ENCODE data around the gene HIBCH. TPM values are rescaled to one million over a fixed set of nuclear protein-coding genes. Genes with fewer than 3 reads are reported as not detected.

HIBCH gene
- polyA plus RNA-seq, 1 donor, result 30.8 TPM

DNA sequence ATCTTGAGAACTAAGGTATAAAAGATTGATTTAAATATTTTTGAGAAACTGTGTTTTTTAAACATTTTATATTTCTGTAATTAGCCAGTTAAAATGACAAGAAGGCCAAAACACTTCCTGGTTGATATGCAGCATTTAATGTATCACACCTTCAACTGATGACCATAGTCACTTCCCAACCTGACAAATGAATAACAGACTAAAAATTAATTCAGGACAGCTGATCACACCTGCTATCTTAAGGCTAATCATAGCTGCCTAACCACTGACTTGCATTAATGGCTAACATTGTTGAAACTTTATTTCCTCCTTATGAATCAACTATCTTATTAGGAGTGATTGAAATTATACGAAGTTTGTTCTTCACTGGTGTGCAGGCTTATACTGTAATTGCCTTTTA lies 131.3 kb downstream of the HIBCH start:
- no peak for DNase-seq (ENCODE audit: low read depth)

- no peak for DNase-seq (ENCODE audit: low read depth)
Observed at GRCh38 chr2:190186238-190186637, 133.4 kb downstream of the HIBCH start.

DNA sequence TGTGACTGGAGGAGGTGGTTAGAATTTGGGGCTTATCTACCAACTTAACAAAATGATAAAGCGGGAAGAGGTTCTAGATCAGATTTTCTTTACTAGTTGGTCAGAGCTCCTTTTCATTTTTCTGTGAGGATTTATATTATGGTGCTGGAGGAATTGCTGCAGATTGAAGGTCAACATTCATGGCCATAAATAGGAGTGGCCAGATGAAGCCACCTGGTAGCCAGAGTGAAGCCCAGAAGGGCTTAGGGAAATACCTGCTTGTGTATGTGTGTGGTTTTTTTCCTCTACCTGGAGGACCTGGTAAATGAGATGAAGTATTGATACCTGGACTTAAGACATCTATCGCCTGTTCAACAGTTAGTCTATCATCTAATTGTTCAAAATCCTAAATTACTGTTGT lies 134.2 kb downstream of the HIBCH start:
- no peak for DNase-seq (ENCODE audit: low read depth)

DNA sequence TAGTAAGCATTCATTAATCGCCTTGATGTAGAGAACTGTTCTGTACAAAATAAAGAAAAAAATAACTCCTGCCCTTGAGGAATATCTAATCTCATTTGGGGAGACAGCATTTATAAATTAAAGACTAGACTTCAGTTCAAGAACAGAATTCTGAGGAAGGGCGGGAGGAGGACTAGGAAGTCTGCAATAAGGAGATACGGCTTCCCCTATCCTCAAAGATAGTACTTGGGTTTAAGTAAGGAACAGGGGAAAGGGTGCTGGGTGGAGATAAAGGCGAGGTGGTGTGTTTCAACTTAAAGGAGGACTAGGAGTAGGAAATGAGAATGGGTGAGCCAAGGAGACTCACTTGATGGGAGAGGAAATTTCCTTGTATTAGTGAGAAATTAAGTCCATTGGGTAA lies 135.2 kb downstream of the HIBCH start:
- no peak for DNase-seq (ENCODE audit: low read depth)

DNA sequence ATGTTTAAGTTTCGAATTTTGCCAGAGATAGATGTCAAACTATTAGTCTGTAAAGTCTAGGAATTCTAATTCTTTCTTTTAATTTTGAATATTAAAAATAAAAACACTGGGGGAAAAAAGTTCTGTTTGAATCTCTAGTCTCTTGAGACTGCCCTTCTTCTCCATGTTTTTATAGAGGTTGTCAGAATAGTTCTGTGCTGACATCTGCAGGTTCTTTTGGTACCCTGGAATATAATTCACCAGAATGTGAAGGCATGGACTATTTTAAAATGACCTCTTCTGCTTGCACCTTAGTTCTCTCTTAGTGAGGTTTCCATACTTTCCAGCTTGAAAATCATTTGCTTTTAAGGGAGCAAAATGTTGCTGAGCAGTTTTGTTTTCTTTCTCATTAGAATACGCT lies 136.1 kb downstream of the HIBCH start:
- DNase-seq (ENCODE audit: low read depth), result no peak

DNA sequence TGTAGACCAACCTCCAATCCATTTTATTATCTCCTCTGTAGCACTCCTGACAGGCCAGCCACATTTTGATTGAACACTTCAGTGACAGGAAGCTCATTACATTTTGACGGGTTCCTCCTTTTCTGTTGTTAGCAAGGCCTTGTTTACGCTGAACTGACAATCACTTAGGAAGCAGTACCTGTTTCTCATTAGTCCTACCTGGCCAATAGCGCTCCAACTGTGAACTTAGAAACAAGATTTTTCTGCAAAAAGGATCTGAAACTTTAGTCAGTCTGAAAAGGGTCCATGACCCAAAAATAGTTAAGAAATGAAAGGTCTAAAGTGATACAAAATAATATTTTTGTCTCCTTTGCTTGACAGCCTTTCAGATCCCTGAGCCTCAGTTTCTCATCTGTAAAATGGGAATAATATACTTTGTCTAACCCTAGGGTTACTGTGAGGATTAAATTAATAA lies 137.5 kb downstream of the HIBCH start:
- no peak for DNase-seq (ENCODE audit: low read depth)

- no peak for DNase-seq (ENCODE audit: low read depth)
Observed at GRCh38 chr2:190181123-190181669, 138.4 kb downstream of the HIBCH start.

- no peak for DNase-seq (ENCODE audit: low read depth)
Observed at GRCh38 chr2:190180313-190181122, 139.1 kb downstream of the HIBCH start.

GRCh38 chr2:190179754-190180312 lies 139.8 kb downstream of the HIBCH start:
- no peak for DNase-seq (ENCODE audit: low read depth)

DNA sequence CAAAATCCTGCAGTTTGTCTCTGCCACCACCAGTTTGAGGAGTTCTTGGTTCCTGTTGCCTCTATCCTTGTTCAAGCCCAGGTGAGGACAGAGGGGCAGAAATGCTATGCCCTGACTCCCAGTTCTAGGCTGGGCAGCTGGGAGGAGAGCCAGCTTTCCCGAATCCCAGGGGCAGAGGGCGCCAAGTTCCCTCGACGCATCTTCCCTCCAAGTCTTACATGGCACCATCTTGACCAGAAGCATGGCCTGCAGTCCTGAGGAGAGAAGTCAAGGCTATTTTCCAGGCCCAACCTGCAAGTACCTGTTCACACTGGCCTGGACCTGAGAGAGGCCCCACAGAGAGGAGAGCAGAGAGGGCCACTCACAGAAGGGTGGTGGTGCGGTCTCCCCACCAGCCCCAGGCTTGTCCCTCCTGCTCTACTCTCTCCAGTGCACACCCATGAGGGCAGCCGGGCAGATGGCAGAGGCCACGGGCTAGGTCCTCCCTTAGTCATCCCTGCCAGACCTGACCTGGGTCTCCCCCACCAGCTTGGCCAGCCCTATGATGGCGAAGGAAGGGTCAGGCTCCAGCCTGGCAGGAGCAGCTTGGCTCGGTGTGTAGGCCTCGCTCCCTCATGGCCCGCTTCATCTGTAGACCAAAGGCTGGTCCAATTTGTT lies 141.4 kb downstream of the HIBCH start:
- DNase-seq (ENCODE audit: low read depth), result no peak

DNA sequence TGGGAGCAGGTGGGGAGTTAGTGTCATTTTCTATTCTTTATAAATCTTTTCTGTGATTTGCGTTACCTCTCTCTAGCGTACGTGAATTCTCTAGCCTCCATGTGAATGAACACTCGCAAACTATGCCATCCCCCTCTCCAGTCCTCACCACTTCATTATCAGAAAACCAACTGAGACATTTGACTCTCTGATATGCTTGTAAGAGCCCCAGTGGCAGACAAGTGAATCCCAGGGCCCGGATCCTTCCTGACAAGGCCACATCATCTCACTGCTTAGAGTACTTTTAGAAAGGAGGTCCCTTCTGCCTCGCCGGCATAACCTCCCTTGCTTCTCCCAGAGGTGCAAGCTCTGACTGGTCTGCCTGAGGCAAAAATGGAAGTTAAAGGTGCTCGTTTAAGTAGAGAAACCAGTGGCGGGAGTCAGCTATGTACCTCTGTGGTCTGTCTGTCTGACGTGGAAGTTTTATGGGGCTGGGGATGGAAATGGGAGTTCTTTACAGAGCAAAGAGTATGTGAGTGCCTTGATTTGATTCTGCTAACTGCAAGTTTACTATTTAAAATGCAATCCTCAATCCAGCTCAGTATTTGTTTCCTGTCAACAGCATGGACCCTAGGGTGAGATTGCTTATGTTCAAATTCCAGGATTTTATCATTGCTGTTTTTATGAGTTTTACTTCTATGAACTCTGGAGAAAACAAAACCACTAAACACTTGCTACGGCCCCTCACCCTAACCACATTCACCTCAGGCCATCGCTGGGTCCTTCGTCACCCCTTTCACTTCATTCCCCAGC lies 142.2 kb downstream of the HIBCH start:
- no peak for DNase-seq (ENCODE audit: low read depth)

GRCh38 chr2:190173392-190173791 lies 146.2 kb downstream of the HIBCH start:
- no peak for DNase-seq (ENCODE audit: low read depth)

DNA sequence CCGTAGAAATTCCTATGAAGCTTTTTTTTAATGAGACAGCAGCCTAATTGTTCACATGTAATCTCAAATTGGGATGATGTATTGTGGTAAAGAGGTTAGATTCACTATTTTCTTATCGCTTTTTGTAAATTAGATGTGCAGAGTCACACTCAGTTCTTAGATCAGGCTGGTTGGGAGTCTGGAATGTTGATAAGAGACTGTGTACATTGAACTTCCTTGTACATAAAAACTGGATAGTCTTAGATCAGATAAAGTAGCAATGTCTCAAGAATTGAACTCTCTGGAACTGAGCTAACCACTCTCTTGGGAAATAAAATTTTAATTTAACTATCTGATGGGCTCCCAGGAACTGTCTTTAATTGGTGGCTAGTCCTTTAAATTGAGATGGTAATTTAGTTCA lies 149.0 kb downstream of the HIBCH start:
- no peak for DNase-seq (ENCODE audit: low read depth)

DNA sequence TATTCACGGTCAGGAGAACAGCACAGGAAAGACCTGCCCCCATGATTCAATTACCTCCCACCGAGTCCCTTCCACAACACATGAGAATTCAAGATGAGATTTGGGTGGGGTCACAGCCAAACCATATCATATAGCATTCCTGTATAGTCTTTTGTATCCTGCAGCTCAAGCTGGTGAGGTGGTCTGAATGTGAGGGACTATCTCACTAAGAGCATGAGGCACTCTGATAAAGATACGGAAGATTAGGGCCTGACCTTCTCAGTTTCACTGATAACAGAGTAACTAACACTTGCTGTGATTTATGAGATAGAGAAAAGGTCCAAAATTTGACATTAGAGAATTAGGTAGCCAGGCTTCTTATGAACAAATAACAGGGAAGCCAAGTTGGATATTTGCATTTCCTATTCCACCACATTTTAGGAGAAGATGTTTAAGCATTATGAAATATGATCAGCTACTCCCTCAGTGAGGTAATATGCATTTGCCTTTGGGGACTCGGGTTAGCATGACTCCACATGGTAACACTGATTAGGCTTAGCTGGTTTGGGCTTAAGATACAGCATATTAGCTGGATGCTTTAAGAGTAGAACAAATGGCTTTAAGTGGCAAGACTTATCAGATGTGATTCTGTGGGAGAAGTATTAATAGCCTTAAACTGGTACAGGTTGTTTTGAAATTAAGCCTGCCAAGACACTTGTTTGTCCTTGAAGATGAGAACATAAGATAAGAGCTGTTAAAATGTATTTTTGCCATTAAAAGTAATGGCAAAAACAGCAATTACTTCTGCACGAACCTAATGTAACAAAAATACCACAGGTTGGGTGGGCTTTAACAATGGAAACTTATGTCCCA lies 150.2 kb downstream of the HIBCH start:
- DNase-seq (ENCODE audit: low read depth), result no peak

DNA sequence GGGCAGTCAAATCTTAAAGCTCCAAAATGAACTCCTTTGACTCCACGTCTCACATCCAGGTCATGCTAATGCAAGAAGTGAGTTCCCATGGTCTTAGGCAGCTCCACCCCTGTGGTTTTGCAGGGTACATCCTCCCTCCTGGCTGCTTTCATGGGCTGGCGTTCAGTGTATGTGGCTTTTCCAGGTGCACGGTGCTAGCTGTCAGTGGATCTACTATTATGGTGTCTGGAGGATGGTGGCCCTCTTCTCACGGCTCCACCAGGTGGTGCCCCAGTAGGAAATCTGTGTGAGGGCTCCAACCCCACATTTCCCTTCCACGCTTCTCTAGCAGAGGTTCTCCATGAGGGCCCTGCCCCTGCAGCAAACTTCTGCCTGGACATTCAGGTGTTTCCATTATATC lies 151.9 kb downstream of the HIBCH start:
- DNase-seq (ENCODE audit: low read depth), result no peak

DNA sequence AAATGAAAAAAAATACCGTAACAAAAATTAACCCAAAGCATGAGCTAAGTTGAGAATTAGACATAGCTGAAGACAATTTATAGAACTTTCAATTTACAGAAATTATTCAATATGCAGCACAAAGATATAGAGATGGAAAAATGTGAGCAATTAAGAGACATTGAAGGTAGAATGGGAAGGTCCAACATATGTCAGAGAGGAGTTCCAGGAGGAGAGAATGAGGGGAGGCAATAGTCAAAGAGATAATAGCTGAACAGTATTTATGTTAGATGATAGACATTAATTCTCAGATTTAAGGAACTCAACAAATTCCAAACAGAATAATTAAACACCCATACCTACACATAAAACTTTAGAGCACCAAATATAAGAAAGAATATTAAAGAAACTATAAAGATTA lies 154.1 kb downstream of the HIBCH start:
- no peak for DNase-seq (ENCODE audit: low read depth)

DNA sequence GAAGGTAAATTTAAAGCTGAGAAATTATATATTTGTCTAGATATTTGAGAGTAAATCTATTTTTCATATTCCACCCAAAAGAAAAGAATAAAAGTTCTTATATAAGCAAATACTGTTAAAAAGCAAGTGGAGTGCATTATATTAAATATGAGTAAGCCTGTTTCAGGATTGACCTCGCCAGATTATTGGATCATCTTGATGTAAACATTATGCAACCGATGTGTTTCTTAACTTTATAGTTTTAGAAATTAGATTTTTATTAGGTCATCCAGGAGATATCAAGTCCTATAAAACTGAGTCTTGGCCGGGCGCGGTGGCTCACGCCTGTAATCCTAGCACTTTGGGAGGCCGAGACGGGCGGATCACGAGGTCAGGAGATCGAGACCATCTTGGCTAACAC lies 156.8 kb downstream of the HIBCH start:
- DNase-seq (ENCODE audit: low read depth), result no peak

GRCh38 chr2:190159453-190159852 lies 160.2 kb downstream of the HIBCH start:
- DNase-seq (ENCODE audit: low read depth), result peak; percentile 91

DNA sequence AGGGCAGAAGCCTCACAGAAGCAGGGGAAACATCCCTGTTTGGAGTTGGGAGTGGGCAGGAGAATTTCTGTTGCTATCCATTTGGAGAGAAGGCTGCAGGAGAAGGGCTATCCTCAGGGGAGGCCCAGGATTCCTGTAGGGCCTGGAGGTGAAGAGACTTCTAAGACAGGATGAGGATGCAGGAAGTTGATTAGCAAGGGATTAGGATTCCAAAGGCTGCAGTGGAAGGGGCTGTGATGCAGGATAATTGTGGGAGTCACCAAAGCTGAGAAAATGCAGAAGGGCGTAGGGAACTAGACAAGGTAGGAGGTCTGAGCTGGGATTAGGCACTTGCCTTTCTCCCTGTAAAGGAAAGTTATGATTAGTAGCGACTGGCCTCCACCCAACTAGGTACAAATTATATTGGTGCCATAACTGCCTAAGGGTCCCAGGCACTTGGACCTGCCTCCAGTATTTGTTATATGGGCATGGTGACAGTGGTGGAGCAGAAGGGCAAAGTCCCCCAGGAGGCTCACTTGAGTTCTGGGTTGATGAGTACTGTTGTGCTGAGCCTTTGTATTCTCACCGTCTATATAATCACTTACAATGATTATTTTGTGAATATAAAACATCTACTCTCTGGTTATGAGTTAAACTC lies 160.7 kb downstream of the HIBCH start:
- no peak for DNase-seq (ENCODE audit: low read depth)
